Measurements from ENCODE around the gene ARSI. TPM values are rescaled to one million over a fixed set of nuclear protein-coding genes. Genes with fewer than 3 reads are reported as not detected.

Gene ARSI
- total and polyA plus RNA-seq, 2 of the 13 experiments (the other 11 are each of a cell fraction or from before 2014, with no cell fraction given), result 4.2 to 33.9 TPM

DNA sequence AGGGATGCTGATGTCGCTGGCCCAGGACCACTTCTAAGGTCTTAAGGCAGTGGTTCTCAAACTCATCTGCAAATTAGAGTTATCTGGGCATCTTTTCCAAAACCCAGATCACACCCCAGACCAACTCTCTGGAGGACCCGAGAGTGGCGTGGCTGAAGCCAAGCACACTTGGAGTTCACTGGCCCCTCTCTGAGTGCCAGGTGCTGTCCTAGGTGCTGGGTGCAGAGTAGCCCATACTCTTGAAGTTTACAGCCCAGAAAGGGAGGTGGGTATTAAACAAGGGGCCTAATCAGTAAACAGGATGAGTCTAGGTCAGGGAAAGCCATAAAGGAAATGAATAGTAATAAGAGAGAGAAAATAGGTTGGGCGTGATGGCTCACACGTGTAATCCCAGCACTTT lies 30.8 kb downstream of the ARSI start:
- intact Hi-C loops (cut with micrococcal nuclease; ENCODE audit: unreplicated experiment) (loop anchor here (1.0 to 5.0 kb wide), 2 partner anchors 78 to 165 kb away; no protein-coding TSS in a partner anchor), in situ Hi-C loops (cut with HindIII; ENCODE audit: extremely low pct_ligation_motif_present, low pct_unique_long_range_greater_than_20kb) (loop anchor here (5.0 kb wide), 1 partner anchor 165 kb away; no protein-coding TSS in a partner anchor)
- BruUV-seq (replicated peaks), result no TSS peak
- no peak for ATAC-seq
- Histone ChIP-seq H3K27ac (ENCODE audit: extremely low read length, insufficient read depth, low read length) (no peak overlapping the region), H3K4me1 (ENCODE audit: insufficient read depth, low read length) (peaks cover 27% of the 10 kb centered on the region), H3K79me2 (ENCODE audit: insufficient read depth, low read length) (no peaks in the 10 kb centered on the region), H3K36me3 (replicated peaks in 1 of 2; ENCODE audit: control insufficient read depth in 1 of 2, insufficient read depth in 2 of 2, low read length in 2 of 2) (no peaks in the 10 kb centered on the region), H3K4me3 (replicated peaks in 1 of 3; ENCODE audit: insufficient read depth in 1 of 3, low read depth in 2 of 3, low read length in 3 of 3) (no peak overlapping the region), H3K4me2 (ENCODE audit: low read depth, low read length) (no peak overlapping the region), H3K9ac (ENCODE audit: insufficient read depth, low read depth, low read length) (no peak overlapping the region), H3K27me3 (ENCODE audit: control insufficient read depth in 1 of 2, insufficient read depth in 2 of 2, low read length in 2 of 2) (peaks cover 2 to 31% of the 10 kb centered on the region in 2 experiments; a peak in 4 of 5 replicates), H2AFZ (ENCODE audit: low read length) (no peak overlapping the region), H4K20me1 (ENCODE audit: insufficient read depth, low read length) (no peaks in the 10 kb centered on the region), H3K9me3 (ENCODE audit: low read length) (no peaks in the 10 kb centered on the region)
- ChIA-PET CTCF (ENCODE audit: low intra/inter-chr PET ratio, low total read pairs) (interaction anchor here (2.3 kb wide), 1 partner anchor 78 kb away, joined by 21 read pairs; no protein-coding TSS in a partner anchor), POLR2A (no interaction called here)
- 61% methylated on average over 5 of the region's 5 CpGs for WGBS (ENCODE audit: low lambda C conversion rate)
- no peak for DNase-seq (ENCODE audit: low spot score)
- TF ChIP-seq ZNF207 (IDR thresholded peaks at IDR 0.05; ENCODE audit: borderline replicate concordance) (no peak), ZFP62 (CRISPR knock-in tag; IDR thresholded peaks at IDR 0.05) (no peak), MIER2 (CRISPR knock-in tag; IDR thresholded peaks at IDR 0.05) (peak; percentile 69)
- TF ChIP-seq, protein P1, sequence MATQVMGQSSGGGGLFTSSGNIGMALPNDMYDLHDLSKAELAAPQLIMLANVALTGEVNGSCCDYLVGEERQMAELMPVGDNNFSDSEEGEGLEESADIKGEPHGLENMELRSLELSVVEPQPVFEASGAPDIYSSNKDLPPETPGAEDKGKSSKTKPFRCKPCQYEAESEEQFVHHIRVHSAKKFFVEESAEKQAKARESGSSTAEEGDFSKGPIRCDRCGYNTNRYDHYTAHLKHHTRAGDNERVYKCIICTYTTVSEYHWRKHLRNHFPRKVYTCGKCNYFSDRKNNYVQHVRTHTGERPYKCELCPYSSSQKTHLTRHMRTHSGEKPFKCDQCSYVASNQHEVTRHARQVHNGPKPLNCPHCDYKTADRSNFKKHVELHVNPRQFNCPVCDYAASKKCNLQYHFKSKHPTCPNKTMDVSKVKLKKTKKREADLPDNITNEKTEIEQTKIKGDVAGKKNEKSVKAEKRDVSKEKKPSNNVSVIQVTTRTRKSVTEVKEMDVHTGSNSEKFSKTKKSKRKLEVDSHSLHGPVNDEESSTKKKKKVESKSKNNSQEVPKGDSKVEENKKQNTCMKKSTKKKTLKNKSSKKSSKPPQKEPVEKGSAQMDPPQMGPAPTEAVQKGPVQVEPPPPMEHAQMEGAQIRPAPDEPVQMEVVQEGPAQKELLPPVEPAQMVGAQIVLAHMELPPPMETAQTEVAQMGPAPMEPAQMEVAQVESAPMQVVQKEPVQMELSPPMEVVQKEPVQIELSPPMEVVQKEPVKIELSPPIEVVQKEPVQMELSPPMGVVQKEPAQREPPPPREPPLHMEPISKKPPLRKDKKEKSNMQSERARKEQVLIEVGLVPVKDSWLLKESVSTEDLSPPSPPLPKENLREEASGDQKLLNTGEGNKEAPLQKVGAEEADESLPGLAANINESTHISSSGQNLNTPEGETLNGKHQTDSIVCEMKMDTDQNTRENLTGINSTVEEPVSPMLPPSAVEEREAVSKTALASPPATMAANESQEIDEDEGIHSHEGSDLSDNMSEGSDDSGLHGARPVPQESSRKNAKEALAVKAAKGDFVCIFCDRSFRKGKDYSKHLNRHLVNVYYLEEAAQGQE (IDR thresholded peaks at IDR 0.05; ENCODE audit: borderline replicate concordance in 1 of 2, low read depth in 1 of 2, low read length in 2 of 2), result peak; percentile 31 to 87
- FAIRE-seq, result no peak
